Lower leg skin (tissue), 4 donors: Measurements from ENCODE around the gene CFAP92. TPM values are rescaled to one million over a fixed set of nuclear protein-coding genes. Genes with fewer than 3 reads are reported as not detected.

Source experiments
- DNase-seq, 2 donors: peaks; one replicate each; pipeline ENCODE4 v3.0.0-alpha.2; 2019; ENCODE audit warnings: low spot score in 2 of 2
- H3K4me3 ChIP-seq: fragments of 200-600 bp; sonication (generic); 2 replicates; pipeline ENCODE4 v1.5.1; 2017; ENCODE audit warnings: mild to moderate bottlenecking, low read depth; ENCODE audit not compliant: poor library complexity, severe bottlenecking
- CTCF ChIP-seq, 3 donors: fragments of 450-650 bp; IDR thresholded peaks; one replicate each; pipeline ENCODE4 v1.5.1; 2016; ENCODE audit warnings: antibody characterized with exemption in 3 of 3, mild to moderate bottlenecking in 3 of 3, moderate library complexity in 2 of 3
- POLR2A ChIP-seq, 2 donors: fragments of 450-650 bp; IDR thresholded peaks; one replicate each; pipeline ENCODE4 v1.6.1; 2016 to 2017; ENCODE audit warnings: antibody characterized with exemption in 2 of 2, mild to moderate bottlenecking in 1 of 2, moderate library complexity in 1 of 2
- WGBS, 2 donors: methylation state at CpG; one replicate each; pipeline ENCODE4 v1.1.5; 2018; 5-methylcytosine and 5-hydroxymethylcytosine counted together
- intact Hi-C: fragments of 100-400 bp; cut with DNase I; formaldehyde crosslinking; loops from one replicate; pipeline ENCODE4 v1.15.0; 2023; ENCODE audit warnings: low total_unique reads
- total RNA-seq, 4 donors: library from RNA; depleted of rRNA; stranded (reverse); fragments of >200 nt; gene quantifications; one replicate each; pipeline ENCODE4 v1.1.0, GENCODE V29; 2016

Gene CFAP92
- total RNA-seq, 4 donors from 2014 or later, result 0.19 to 0.59 (median 0.25) TPM

GRCh38 chr3:128994173-128994512 is 267 bp upstream of the CFAP92 start:
- intact Hi-C loops, result no loop called here

GRCh38 chr3:128992926-128993460 is 883 bp downstream of the CFAP92 start:
- TF ChIP-seq POLR2A (IDR thresholded peaks at IDR 0.05), result no peak
- 48 to 64% methylated on average over 20 of the region's 20 CpGs for WGBS, 2 donors
- no peak overlapping the region for H3K4me3 ChIP-seq
- DNase-seq, result no peak
- intact Hi-C loops, result no loop called here

More at GRCh38 chr3:128994173-128994512, 267 bp upstream of the CFAP92 start:
- no peak overlapping the region for H3K4me3 ChIP-seq
- DNase-seq, result no peak
- TF ChIP-seq CTCF (IDR thresholded peaks at IDR 0.05), result no peak
- TF ChIP-seq POLR2A (IDR thresholded peaks at IDR 0.05), result no peak
- whole genome bisulfite sequencing, 2 donors, result 4 to 5% methylated on average over 7 to 10 of the region's 13 CpGs

- no peak overlapping the region for H3K4me3 ChIP-seq
- no peak for TF ChIP-seq POLR2A (IDR thresholded peaks at IDR 0.05)
- no peak for TF ChIP-seq CTCF (IDR thresholded peaks at IDR 0.05)
- intact Hi-C loops, result no loop called here
- 94 to 96% methylated on average over 18 of the region's 18 CpGs for WGBS, 2 donors
- DNase-seq, result no peak
Measured at GRCh38 chr3:128991355-128991895, 2.5 kb downstream of the CFAP92 start.

GRCh38 chr3:128988286-128988685 is 5.6 kb downstream of the CFAP92 start:
- TF ChIP-seq POLR2A (IDR thresholded peaks at IDR 0.05) (no peak), CTCF (IDR thresholded peaks at IDR 0.05) (no peak)
- H3K4me3 ChIP-seq, result no peak overlapping the region
- WGBS, 2 donors, result 85 to 91% methylated on average over 8 of the region's 8 CpGs
- DNase-seq, result peak in 1 of 2 donors; percentile 68
- intact Hi-C loops, result no loop called here

- TF ChIP-seq POLR2A (IDR thresholded peaks at IDR 0.05) (no peak), CTCF (IDR thresholded peaks at IDR 0.05) (no peak)
- DNase-seq, result peak in 1 of 2 donors; percentile 65
- 86 to 88% methylated on average over 15 of the region's 15 CpGs for WGBS, 2 donors
- intact Hi-C loops, result no loop called here
- H3K4me3 ChIP-seq, result no peak overlapping the region
Measured at GRCh38 chr3:128987302-128988100, 6.4 kb downstream of the CFAP92 start.

- intact Hi-C loops, result no loop called here
- no peak for DNase-seq
- 73 to 76% methylated on average over 3 of the region's 3 CpGs for WGBS, 2 donors
- TF ChIP-seq POLR2A (IDR thresholded peaks at IDR 0.05) (no peak), CTCF (IDR thresholded peaks at IDR 0.05) (no peak)
- no peak overlapping the region for H3K4me3 ChIP-seq
Measured at GRCh38 chr3:128984596-128984995, 9.3 kb downstream of the CFAP92 start.
